ENCODE measurements around the gene JUN. TPM values are rescaled to one million over a fixed set of nuclear protein-coding genes. Genes with fewer than 3 reads are reported as not detected.
"Not testable (repeated sequence)": the region's sequence is repeated elsewhere in the genome, so short reads cannot be mapped to it uniquely, and the experiment has no call there.

The JUN gene
- total and polyA plus RNA-seq, 7 donors, result 42.8 to 233 (median 132) TPM

GRCh38 chr1:58802640-58803399, 19.0 kb upstream of the JUN start:
- DNase-seq, result no peak
- Histone ChIP-seq H3K27ac (no peak overlapping the region), H3K27me3 (no peaks in the 10 kb centered on the region), H3K4me3 (no peak overlapping the region), H3K36me3 (no peaks in the 10 kb centered on the region), H3K4me1 (no peaks in the 10 kb centered on the region), H3K9me3 (no peaks in the 10 kb centered on the region)
- intact Hi-C loops (cut with DNase I), result no loop called here
- WGBS, 2 donors, result 17 to 63% methylated on average over 5 of the region's 5 CpGs
- no peak for TF ChIP-seq CTCF (IDR thresholded peaks at IDR 0.05)
- TF ChIP-seq POLR2AphosphoS5 (IDR thresholded peaks at IDR 0.05), result no peak
- TF ChIP-seq EP300 (IDR thresholded peaks at IDR 0.05), result no peak
- TF ChIP-seq POLR2A (IDR thresholded peaks at IDR 0.05), result no peak

- H3K4me1 ChIP-seq; H3K27ac ChIP-seq; H3K36me3 ChIP-seq; intact Hi-C loops (cut with DNase I); DNase-seq; H3K27me3 ChIP-seq; H3K9me3 ChIP-seq; H3K4me3 ChIP-seq: not testable (repeated sequence)
- WGBS, 2 donors, result 96 to 100% methylated on average over 1 of the region's 1 CpG
Measured at GRCh38 chr1:58801286-58801685, 17.4 kb upstream of the JUN start.

GRCh38 chr1:58799650-58800049, 15.8 kb upstream of the JUN start:
- DNase-seq, result no peak
- 90 to 98% methylated on average over 1 of the region's 1 CpG for WGBS, 2 donors
- H3K27me3 ChIP-seq, result no peaks in the 10 kb centered on the region
- intact Hi-C loops (cut with DNase I), result no loop called here
- H3K27ac ChIP-seq, result no peak overlapping the region
- no peak overlapping the region for H3K4me3 ChIP-seq
- no peak for TF ChIP-seq POLR2AphosphoS5 (IDR thresholded peaks at IDR 0.05)
- TF ChIP-seq POLR2A (IDR thresholded peaks at IDR 0.05), result no peak
- no peak for TF ChIP-seq EP300 (IDR thresholded peaks at IDR 0.05)
- TF ChIP-seq CTCF (IDR thresholded peaks at IDR 0.05), result no peak
- no peaks in the 10 kb centered on the region for H3K36me3 ChIP-seq
- no peaks in the 10 kb centered on the region for H3K9me3 ChIP-seq
- no peaks in the 10 kb centered on the region for H3K4me1 ChIP-seq

- DNase-seq, result no peak
- Histone ChIP-seq H3K4me1 (no peaks in the 10 kb centered on the region), H3K4me3 (no peak overlapping the region), H3K27ac (no peak overlapping the region), H3K27me3 (no peaks in the 10 kb centered on the region), H3K36me3 (no peaks in the 10 kb centered on the region), H3K9me3 (no peaks in the 10 kb centered on the region)
- intact Hi-C loops (cut with DNase I), result no loop called here
- 88 to 97% methylated on average over 1 of the region's 1 CpG for WGBS, 2 donors
- no peak for TF ChIP-seq EP300 (IDR thresholded peaks at IDR 0.05)
- TF ChIP-seq POLR2A (IDR thresholded peaks at IDR 0.05), result no peak
- no peak for TF ChIP-seq POLR2AphosphoS5 (IDR thresholded peaks at IDR 0.05)
- no peak for TF ChIP-seq CTCF (IDR thresholded peaks at IDR 0.05)
Measured at GRCh38 chr1:58798910-58799442, 15.1 kb upstream of the JUN start.

DNA sequence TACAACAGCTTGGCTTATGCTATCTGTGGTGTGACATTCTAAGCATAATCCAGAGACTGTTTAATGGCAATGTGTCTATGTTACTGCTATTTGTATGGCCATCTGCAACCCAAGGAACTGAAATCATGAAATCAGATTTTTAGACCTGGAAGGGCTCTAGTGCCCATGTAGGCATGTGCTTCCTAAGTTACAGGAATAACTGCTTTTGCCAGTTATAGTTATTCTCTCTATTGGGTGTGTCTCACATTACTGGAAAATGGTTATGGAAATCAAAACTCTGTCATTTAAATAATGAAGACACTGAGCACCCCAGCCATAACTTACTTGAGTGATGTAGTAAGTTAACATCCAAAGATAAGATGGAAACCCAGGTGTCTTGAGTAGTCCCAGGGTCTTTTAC, 12.6 kb upstream of the JUN start:
- TF ChIP-seq CTCF (IDR thresholded peaks at IDR 0.05) (no peak), POLR2A (IDR thresholded peaks at IDR 0.05) (no peak), EP300 (IDR thresholded peaks at IDR 0.05) (no peak), POLR2AphosphoS5 (IDR thresholded peaks at IDR 0.05) (no peak)
- Histone ChIP-seq H3K27me3 (no peaks in the 10 kb centered on the region), H3K4me1 (no peaks in the 10 kb centered on the region), H3K4me3 (no peak overlapping the region), H3K36me3 (no peaks in the 10 kb centered on the region), H3K27ac (no peak overlapping the region), H3K9me3 (no peaks in the 10 kb centered on the region)
- intact Hi-C loops (cut with DNase I), result no loop called here
- no peak for DNase-seq
